ENCODE results near the gene ZP2.
"Not testable (repeated sequence)": the region's sequence is repeated elsewhere in the genome, so short reads cannot be mapped to it uniquely, and the experiment has no call there.

The ZP2 gene

DNA sequence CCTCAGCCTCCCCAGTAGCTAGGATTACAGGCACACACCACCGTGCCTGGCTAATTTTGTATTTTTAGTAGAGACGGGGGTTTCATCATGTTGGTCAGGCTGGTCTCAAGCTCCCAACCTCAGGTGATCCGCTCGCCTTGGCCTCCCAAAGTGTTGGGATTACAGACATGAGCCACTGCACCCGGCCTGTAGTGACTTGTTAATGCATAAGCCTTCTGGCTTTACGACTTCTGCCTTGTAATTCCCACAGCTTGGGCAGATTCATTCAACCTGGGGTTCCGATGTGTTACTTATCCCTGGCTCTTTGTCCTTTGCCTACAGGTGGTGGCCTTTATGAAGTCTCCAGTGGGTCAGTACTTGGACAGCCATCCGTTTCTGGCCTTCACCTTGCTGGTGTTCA, 41.3 kb downstream of the ZP2 start:
- DNase-seq (ENCODE audit: low spot score), result not testable (repeated sequence)

DNA sequence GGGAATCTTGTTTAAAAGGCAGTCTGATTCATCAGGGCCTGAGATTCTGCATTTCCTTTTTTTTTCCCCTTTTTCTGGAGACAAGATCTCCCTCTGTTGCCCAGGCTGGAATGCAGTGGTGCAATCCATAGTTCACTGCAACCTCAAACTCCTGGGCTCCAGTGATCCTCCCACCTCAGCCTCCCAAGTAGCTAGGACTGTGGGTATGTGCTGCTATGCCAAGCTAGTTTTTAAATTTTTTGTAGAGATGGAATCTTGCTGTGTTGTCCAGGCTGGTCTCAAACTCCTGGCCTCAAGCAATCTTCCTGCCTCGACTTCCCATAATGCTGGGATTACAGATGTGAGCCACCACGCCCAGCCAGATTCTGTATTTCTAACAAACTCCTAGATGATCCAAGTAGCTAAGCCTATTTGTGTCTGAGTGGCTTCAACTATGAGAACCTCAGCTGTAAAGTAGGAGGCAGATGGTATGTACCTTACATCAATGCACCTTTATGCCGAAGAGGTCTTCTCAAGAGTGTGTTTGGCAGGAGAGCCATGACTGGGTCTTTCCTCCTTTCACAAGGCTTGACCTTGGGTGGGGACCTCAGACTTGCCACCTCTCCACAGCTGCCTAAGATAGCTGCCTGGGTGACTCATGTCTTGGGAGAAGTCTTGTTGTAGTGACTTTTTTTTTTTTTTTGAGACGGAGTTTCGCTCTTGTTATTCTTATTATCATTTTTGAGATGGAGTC, 42.0 kb downstream of the ZP2 start:
- no peak for DNase-seq (ENCODE audit: low spot score)

DNA sequence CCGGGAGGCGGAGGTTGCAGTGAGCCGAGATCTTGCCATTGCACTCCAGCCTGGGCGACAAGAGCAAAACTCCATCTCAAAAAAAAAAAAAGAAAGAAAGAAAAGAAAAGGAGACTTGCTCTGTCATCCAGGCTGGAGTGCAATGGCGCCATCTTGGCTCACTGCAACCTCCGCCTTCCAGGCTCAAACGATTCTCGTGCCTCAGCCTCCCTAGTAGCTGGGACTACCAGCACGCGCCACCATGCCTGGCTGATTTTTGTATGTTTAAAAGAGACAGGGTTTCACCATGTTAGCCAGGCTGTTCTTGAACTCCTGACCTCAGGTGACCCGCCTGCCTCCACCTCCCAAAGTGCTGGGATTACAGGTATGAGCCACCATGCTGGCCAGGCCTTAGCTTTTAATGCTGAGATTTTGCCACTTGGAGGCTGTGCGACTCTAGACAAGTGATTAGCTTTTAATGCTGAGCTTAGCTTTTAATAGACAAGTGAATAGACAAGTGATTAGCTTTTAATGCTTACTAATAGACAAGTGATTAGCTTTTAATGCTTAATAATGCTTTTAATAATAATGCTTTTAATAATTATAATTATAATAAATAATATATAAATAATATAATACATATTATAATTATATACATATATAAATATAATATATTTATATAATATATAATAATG, 43.3 kb downstream of the ZP2 start:
- DNase-seq (ENCODE audit: low spot score), result no peak

DNA sequence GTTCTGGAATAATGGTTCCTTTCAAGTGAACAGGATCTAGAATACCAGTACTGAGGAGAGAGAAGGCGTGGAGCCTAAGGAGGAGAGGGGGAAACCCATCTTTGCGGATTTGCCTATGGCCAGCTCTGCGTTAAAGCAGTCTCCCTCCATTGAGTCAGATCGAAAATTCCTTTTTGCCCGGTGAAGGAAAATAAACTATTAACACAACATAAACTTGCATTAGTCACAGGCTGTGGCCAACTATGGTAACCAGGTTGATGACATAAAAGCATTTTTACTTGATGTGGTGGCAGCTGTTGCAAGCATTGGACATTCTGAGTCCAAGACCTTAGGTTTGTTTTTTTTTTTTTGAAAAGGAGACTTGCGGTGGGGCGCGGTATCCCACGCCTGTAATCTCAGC, 44.0 kb downstream of the ZP2 start:
- DNase-seq (ENCODE audit: low spot score), result no peak

DNA sequence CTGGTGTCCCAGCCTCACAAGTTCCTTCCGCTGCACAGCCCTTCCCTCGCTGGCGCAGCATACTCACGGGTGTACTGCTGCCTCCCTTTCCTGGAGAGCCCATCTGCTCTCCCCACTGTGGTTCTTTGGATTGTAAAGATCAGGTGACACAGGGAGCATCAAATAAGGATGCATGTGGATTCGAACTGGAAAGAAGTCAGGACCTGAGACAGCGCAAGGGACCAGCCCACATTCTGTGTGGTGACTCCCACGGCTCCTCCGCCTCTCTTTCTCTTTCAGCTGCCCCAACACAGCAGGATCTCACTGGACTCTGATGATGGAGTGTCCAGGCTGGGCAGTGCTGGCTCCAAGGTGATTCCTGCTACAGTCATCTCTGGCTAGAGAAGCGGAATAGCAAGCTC, 44.8 kb downstream of the ZP2 start:
- DNase-seq (ENCODE audit: low spot score), result no peak

DNA sequence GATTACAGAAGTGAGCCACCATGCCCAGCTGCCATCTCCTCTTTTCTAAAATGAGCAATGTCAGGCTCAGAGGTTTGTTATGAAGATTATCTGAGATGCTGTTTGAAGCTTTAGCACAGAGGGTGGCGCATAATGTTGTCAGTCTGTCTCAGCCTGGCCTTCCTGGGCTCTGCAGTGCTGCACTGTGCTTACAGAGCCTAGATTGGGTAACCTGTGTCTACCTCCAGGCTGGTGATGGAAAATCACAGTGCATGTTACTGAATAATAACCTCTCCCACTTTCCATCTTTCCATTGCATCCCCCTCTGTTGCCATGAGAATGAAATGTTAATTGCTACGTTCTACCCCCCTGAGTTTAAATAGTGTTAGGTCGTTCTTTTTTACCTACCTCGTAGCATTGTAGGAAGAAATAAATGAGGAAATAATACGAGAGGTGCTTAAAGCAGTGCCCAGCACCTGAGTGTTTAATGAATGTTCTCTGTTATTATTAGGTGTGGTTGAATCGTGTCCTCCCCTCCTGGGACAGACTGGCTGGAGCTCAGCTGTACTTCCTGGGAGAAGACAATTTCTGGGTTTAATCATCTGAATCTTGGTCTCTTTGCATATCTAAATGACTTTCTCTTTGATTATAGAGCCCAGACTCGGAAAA, 46.7 kb downstream of the ZP2 start:
- DNase-seq (ENCODE audit: low spot score), result no peak

DNA sequence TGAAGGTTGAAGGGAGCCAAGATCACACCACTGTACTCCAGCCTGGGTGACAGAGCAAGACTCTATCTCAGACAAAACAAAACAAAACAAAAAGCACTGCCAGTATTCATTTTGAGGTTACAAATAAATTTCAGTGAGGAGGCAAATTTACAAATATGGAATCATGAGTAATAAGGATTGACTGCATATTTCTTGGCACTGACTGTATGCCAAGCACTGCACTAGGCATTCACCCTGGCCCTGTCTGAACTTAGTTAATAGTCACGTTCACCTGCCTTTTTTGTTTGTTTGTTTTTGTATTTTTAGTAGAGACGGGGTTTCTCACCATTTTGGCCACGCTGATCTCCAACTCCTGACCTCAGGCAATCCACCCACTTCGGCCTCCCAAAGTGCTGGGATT, 47.8 kb downstream of the ZP2 start:
- no peak for DNase-seq (ENCODE audit: low spot score)

DNA sequence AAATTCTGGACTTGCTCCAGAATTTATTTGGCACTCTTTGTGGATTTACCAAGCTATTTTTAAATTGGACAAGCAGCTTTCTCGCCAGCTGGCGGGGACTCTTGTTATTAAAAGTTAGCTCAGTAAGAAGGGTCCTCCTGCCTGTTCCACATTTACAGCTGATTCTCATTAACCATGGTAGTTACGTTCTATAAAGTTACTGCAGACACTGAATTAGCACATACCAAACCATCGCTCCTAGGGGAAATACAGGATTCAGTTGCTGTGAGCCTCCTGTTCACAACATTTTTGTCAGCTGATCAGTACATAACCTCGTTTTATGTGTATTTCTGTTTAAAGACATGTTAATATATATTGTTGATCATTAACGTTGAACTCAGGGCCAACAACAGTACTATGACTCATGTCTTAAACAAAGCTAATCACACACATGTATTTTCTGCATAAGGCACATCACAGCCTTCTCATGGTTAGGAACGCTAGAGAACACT, 48.7 kb downstream of the ZP2 start:
- DNase-seq (ENCODE audit: low spot score), result no peak

DNA sequence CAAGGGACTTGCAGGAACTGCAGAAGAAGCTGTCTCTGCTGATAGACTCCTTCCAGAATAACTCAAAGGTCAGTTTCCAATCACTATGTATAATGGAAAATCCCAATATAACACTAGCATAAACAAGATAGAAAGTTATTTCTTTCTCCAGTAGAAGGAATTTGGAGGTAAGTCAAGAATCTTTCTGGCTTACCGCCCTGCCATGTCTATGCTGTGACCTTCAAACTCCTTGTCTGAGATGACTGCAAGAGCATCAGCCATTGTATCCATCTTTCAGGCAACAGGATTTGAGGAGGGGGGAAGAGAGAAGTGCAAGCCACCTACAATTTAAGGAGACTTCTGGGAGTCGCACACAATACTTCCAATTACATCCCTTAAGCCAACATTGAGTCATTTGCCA, 50.2 kb downstream of the ZP2 start:
- DNase-seq (ENCODE audit: low spot score), result no peak

DNA sequence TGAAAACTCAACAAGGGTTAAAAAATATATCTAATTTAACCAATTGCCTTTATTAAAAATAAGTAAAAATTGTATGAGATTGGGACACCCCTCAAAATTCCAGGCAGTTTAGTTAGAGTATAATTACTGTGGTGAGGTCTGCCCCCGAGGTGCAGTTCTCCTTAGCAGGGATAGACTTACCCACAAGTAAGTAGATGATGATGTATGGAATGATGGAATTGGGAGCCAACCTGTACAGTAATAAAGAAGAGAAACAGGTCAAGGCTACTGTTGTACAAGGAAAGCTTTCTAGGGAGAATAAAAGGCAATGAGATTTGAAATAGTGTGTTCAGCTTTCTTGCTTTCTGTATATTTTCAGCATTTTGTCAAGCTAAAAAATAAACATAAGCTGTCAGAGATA, 51.1 kb downstream of the ZP2 start:
- no peak for DNase-seq (ENCODE audit: low spot score)

DNA sequence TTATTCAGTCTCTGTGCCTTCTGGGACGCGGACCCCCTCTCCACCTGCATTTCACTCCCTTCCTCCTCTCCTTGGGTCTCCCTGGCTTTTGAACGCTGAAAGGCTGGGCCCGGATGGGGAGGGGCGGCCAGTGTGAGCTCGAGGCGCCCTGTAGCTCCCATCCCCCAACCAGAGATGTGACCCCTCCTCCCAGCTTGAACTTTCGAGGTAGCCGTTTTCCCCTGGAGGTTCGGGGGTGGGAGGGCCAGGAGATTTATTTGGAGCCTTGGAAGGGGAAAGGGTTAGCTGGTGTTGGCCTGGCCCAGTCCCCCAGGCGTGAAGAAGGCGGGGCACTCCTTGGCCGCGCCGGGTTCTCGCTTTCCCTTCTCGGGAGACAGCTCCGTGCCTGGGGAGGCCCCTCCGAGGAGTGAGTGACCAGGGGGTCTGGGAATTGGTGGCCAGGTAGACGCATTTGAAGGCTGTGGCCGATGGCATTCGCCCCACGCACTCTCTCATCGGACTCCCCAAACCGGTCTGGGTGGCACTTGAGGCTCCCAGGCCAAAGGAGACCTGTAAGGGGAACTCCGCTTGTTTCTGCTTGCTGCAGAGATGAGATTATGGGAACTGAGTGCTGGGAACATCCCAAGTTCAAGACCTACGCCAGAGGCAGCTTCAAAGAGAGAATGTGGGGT, 52.0 kb downstream of the ZP2 start:
- DNase-seq (ENCODE audit: low spot score), result no peak

DNA sequence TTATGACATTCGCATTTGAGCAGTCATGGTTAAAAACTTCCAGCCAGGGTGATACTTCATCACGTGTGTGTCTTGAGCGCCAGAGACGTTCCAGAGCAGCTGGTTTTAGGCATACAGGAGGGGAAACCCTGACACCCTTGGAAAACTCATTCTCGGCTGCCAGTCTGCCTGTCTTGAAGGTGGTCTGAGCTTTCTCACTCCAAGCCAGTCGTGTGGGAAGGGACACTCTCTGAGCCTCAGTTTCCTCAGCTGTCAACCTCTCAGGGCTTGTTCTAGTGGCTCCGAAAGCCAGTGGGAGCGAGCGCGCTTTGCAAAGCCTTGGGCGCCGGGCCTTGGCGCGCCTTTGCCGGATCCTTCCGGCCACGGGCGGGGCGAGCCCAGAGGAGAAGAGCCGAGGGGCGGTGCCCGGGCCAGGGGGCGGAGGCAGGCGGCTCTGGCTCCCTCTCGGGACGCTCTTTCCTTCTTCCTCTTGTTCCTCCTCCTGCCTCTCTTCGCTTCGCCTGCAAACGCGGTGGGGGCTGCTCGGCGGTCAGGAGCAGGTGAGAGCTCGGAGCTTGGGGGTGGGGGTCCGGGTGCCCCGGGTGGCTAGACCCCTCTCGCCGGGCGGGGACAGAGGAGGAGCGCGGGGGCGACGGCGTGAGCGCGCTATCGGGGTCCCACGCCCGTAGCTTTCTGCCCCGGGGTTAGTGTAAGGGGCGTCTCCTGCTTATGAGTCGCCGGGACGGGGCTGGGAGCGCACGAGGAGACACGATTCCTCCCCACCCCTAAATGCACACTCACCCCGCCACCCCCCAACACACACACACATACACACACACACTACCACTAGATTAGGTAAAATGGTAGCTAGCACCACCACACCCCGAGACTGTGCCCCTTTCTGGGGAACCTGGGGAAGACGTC, 52.9 kb downstream of the ZP2 start, which contains the start of gene LDAF1:
Gene LDAF1, plus strand, starts transcription at position 467 of the 903 bp plus-strand sequence. CDS start 2,509 bp downstream, outside the sequence.
- DNase-seq (ENCODE audit: low spot score), result peak; percentile 66

DNA sequence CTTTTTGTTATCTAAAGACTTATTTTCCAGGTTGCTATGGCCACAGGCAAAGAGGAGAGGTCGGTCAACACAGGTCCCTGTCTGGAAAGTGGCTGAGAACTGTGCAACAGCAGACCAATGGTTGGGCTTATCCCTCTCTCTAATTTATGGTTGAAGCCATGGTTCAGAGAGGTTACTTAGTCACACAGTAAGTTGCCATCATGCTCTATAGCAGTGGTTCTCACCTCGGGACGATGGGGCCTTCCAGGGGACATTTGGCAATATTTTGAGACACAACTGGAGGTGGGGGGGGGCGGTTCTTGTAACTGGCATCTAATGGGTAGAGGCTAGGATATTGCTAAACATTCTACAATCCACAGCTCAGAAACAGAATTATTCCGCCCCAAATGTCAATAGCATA, 53.7 kb downstream of the ZP2 start:
- no peak for DNase-seq (ENCODE audit: low spot score)

DNA sequence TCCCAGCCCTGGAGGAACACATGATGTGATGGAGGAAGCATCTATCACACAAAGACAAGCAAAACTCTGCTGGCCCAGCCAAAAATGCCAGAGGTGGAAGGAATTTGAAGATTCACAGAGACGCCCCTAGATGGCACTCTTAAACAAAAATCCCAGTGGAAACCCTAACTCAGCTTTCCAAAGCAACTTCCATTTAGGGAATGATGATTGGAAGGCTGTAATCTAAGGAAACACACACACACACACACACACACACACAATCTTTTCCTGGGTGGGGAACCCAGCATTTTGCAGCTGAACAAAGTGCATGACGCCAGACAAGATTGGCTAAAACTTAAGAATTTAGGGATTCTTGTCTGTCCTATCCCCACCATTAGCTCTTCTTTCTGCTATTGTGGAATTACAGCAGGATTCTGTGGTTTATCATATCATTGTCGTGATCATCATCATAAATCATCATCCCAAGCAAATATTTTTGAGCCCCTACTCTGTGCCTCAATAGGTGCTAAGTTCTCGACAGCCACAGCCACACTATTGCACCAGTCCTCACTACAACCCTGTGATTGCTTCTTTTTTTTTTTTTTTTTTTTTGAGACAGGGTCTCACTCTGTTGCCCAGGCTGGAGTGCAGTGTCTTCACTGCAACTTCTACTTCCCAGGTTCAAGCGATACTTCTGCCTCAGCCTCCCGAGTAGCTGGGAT, 54.5 kb downstream of the ZP2 start:
- DNase-seq (ENCODE audit: low spot score), result peak; percentile 13

DNA sequence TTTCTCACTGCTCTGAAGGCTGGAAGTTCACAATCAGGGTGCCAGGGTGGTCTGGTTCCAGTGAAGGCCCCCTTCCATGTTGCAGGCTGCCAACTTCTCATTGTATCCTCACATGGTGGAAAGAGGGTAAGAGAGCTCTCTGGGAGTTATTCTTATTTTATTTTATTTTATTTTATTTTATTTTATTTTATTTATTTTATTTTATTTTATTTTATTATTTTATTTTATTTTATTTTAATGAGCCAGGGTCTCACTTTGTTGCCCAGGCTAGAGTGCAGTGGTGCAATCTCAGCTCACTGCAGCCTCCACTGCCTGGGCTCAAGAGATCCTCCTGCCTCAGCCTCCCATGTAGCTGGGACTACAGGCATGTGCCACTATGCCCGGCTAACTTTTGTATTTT, 55.4 kb downstream of the ZP2 start:
- DNase-seq (ENCODE audit: low spot score), result not testable (repeated sequence)

DNA sequence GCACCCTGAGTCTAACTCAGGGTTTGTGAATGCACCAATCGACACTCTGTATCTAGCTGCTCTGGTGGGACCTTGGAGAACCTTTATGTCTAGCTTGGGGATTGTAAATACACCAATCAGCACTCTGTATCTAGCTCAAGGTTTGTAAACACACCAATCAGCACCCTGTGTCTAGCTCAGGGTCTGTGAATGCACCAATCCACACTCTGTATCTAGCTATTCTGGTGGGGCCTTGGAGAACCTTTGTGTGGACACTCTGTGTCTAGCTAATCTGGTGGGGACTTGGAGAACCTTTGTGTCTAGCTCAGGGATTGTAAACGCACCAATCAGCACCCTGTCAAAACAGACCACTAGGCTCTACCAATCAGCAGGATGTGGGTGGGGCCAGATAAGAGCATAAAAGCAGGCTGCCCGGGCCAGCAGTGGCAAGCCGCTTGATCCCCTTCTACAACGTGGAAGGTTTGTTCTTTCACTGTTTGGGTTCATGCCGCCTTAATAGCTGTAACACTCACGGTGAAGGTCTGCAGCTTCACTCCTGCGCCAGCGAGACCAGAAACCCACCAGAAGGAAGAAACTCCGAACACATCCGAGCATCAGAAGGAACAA, 58.1 kb downstream of the ZP2 start:
- not testable (repeated sequence) for DNase-seq (ENCODE audit: low spot score)

DNA sequence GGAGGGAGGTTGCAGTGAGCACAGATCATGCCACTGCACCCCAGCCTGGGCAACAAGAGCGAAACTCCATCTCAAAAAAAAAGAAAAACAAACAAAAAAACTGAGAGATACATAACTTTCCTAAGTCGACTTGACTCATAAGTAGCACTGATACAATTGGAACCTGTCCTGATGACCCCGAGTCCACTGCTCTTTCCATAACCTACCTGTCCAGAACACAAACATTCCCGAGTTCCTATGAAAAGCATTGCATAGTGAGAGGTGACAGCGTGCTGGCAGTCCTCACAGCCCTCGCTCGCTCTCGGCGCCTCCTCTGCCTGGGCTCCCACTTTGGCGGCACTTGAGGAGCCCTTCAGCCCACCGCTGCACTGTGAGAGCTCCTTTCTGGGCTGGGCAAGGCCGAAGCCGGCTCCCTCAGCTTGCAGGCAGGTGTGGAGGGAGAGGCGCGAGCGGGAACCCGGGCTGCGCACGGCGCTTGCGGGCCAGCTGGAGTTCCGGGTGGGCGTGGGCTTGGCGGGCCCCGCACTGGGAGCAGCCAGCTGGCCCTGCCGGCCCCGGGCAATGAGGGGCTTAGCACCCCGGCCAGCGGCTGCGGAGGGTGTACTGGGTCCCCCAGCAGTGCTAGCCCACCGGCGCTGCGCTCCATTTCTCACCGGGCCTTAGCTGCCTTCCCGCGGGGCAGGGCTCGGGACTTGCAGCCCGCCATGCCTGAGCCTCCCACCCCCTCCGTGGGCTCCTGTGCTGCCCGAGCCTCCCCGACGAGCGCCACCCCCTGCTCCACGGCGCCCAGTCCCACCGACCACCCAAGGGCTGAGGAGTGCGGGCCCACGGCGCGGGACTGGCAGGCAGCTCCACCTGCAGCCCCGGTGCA, 59.0 kb downstream of the ZP2 start:
- DNase-seq (ENCODE audit: low spot score), result not testable (repeated sequence)

DNA sequence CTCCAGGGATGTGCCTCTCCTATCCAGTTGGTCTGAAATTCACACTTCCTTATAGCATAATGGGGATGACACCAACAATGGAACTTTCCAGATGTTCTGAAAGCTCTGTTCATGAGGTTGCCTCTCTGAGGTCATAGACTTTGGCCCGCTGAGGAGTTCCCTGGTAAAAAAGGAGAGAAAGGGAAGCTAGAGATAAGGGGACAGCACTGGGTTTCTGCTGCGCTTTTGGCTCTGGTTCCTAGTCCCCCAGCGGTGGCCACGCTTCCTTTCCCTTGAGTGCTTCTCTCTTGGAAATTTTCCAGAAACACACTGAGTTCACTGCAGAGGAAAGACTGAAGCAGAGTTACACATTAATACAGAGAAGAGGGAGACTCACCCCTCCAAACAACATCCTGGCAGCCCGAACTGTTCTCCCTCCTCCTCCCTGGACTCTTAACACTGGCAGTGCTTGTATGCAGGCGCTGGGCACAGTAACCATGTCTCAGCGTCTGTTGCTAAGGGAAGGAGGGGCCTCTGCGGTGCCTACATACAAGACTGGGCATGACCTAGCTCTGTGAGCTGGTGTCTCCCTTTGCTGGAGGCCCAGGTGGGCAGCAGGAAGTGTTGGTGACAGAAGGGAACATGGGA, 60.9 kb downstream of the ZP2 start, which contains the start of gene DNAH3:
Gene DNAH3, minus strand, starts transcription at position 472 of the 627 bp plus-strand sequence. CDS start 527 bp downstream, outside the sequence.
- DNase-seq (ENCODE audit: low spot score), result no peak

Measured in CD4-positive, alpha-beta T cell treated with Interleukin-6 at 100 ng/mL for 8 hours (primary cell).